Tongue (tissue), 2 donors: ENCODE results near the gene KAZN. TPM values are rescaled to one million over a fixed set of nuclear protein-coding genes. Genes with fewer than 3 reads are reported as not detected.

Source experiments
- DNase-seq: peaks from one replicate; pipeline ENCODE4 v3.0.0-alpha.2; 2015
- total RNA-seq: library from RNA; depleted of rRNA; stranded (reverse); fragments of >200 nt; gene quantifications from one replicate; pipeline ENCODE4 v1.2.3, GENCODE V29; 2014

The KAZN gene
- total RNA-seq, 1 donor from 2014 or later = 12.3 TPM

- peak; percentile 37 for DNase-seq
These were observed 338.9 kb downstream of the KAZN start for GRCh38 chr1:14937288-14937949.

- peak; percentile 44 for DNase-seq
These were observed 341.2 kb downstream of the KAZN start for GRCh38 chr1:14939527-14940284.

- no peak for DNase-seq
These were observed 341.9 kb downstream of the KAZN start for GRCh38 chr1:14940285-14940870.

GRCh38 chr1:14941864-14942263 lies 343.4 kb downstream of the KAZN start:
- no peak for DNase-seq

GRCh38 chr1:14944471-14944985 lies 346.0 kb downstream of the KAZN start:
- peak; percentile 63 for DNase-seq

GRCh38 chr1:14945132-14946010 lies 346.9 kb downstream of the KAZN start:
- peak; percentile 95 for DNase-seq

GRCh38 chr1:14946011-14946359 lies 347.5 kb downstream of the KAZN start:
- no peak for DNase-seq

- peak; percentile 64 for DNase-seq
These were observed 348.3 kb downstream of the KAZN start for GRCh38 chr1:14946684-14947238.

GRCh38 chr1:14947421-14947820 lies 348.9 kb downstream of the KAZN start:
- DNase-seq = no peak

- no peak for DNase-seq
These were observed 349.7 kb downstream of the KAZN start for GRCh38 chr1:14948112-14948652.

GRCh38 chr1:14949270-14949835 lies 350.9 kb downstream of the KAZN start:
- no peak for DNase-seq

- DNase-seq = peak; percentile 66
These were observed 351.6 kb downstream of the KAZN start for GRCh38 chr1:14949836-14950713.

- DNase-seq = no peak
These were observed 353.3 kb downstream of the KAZN start for GRCh38 chr1:14951766-14952165.

- DNase-seq = no peak
These were observed 354.3 kb downstream of the KAZN start for GRCh38 chr1:14952626-14953314.

- DNase-seq = no peak
These were observed 355.7 kb downstream of the KAZN start for GRCh38 chr1:14954210-14954609.

- no peak for DNase-seq
These were observed 356.4 kb downstream of the KAZN start for GRCh38 chr1:14954930-14955329.

- no peak for DNase-seq
These were observed 356.9 kb downstream of the KAZN start for GRCh38 chr1:14955402-14955801.

GRCh38 chr1:14955976-14956375 lies 357.5 kb downstream of the KAZN start:
- no peak for DNase-seq

GRCh38 chr1:14956579-14957195 lies 358.2 kb downstream of the KAZN start:
- DNase-seq = no peak
